MM.1S (cell line): ENCODE measurements around the gene DAAM2.

Source experiments
- CTCF ChIP-seq: fragments of 300-600 bp; sonication (generic); IDR thresholded peaks from 2 replicates; pipeline ENCODE4 v1.5.1; 2016; ENCODE audit warnings: antibody characterized with exemption, low read length, mixed read lengths
- EZH2 ChIP-seq: fragments of 300-600 bp; sonication (generic); optimal IDR thresholded peaks from 2 replicates; pipeline ENCODE3; 2017; ENCODE audit warnings: low read depth, mild to moderate bottlenecking, antibody characterized with exemption, low read length, mixed read lengths
- EZH2phosphoT487 ChIP-seq: fragments of 300-600 bp; sonication (generic); IDR thresholded peaks from 2 replicates; pipeline ENCODE4 v1.6.1; 2018; ENCODE audit warnings: antibody characterized with exemption, low read length

- TF ChIP-seq CTCF (no peak), EZH2phosphoT487 (no peak), EZH2 (no peak)
These were observed 122.1 kb downstream of the DAAM2 start for GRCh38 chr6:39914239-39914638.
